Measurements from ENCODE around the gene RAB33B.
"Not testable (repeated sequence)": the region's sequence is repeated elsewhere in the genome, so short reads cannot be mapped to it uniquely, and the experiment has no call there.

The RAB33B gene

DNA sequence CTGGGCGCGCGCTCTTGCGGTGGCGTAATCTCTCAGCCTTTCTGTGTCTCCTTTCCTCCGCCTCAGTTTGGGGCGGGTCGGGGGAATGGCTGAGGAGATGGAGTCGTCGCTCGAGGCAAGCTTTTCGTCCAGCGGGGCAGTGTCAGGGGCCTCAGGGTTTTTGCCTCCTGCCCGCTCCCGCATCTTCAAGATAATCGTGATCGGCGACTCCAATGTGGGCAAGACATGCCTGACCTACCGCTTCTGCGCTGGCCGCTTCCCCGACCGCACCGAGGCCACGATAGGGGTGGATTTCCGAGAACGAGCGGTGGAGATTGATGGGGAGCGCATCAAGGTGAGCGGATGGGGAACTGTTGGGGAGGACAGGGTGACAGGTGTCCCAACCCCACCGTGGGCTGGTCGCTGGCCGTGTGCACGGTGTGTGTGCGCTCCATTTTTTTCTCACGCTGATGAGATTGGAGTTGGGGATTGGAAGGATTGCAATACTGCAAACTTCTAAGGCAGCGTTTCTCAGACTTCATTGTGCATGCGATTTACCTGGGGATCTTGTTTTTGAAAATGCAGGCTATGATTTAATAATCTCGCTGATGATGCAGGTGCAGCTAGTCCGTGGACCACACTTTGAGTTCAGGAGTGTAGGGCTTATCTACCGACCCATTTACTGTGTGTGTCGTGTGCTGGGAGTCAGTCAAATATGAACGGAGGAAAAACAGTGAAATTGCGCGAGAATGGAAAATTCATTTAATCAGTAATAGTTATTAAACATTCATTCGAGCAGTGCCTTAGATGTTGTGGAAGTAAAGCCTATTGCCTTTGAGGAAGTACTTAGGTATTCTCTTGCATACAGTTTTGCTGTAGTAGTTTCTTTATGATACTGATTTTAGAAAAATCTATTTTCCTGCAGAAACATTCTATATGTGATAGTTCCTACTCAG is at the start of gene RAB33B:
TSS of gene RAB33B (plus strand) at position 11 of the 935 bp plus-strand sequence. CDS start at position 86, 75 bp downstream.
- DNase-seq (ENCODE audit: low read depth) = no peak

DNA sequence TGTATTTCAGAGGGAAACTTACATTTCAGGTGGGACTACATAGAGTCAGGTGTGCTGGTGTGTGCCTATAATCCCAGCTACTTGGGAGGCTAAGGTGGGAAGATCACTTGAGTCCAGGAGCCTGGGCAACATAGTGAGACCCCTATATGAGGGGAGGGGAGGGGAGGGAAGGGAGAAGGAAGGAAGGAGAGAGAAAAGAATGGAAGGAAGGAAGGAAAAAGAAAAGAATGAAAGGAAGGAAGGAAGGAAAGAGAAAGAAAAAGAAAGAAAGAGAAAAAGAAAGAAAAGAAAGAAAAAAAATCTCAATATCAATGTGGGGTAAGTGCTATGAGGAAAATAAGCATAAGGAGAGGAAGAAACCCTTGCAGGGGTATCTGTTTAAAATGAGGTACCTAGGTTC is 43.6 kb upstream of the RAB33B start:
- no peak for DNase-seq (ENCODE audit: low read depth)

DNA sequence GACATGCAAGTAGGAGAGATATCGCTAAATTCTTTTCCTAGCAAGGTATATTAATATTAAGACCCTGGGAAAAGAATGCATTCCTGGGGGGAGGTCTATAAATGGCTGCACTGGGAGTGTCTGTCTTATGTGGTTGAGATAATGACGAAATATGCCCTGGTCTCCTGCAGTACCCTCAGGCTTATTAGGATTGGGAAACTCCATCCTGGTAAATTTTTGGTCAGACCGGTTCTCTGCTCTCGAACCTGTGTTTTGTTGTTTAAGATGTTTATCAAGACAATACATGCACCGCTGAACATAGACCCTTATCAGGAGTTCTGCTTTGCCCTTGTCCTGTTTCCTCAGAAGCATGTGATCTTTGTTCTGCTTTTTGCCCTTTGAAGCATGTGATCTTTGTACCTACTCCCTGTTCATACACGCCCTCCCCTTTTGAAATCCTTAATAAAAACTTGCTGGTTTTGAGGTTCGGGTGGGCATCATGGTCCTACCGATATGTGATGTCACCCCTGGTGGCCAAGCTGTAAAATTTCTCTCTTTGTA is 39.2 kb upstream of the RAB33B start:
- DNase-seq (ENCODE audit: low read depth) = not testable (repeated sequence)

DNA sequence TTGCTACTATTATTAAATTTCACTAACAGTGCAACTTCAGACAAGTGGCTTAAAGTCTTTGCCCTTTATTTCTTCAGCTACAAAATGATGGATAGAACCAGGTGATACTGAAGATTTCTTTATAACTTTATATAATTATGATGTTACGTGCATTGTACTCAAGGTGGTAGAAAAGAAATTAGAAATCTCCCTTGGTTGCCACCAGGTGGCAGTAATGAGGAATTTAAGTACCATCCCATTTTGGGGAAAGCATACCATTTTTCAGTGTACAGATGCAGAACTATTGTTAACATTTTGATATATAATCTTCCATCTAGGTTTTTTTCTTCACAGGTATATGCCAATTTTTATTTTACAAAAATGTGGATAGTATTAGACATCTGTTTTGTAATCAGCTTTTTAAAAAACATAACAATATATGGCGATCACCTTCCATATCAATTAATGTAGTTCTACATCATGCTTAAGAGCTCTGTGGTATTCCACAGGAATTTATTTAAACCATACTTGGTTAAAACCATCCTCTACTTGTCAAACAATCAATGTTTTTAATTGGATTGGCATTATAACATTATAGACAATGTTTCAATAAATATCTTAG is 37.7 kb upstream of the RAB33B start:
- peak; percentile 15 for DNase-seq (ENCODE audit: low read depth)

DNA sequence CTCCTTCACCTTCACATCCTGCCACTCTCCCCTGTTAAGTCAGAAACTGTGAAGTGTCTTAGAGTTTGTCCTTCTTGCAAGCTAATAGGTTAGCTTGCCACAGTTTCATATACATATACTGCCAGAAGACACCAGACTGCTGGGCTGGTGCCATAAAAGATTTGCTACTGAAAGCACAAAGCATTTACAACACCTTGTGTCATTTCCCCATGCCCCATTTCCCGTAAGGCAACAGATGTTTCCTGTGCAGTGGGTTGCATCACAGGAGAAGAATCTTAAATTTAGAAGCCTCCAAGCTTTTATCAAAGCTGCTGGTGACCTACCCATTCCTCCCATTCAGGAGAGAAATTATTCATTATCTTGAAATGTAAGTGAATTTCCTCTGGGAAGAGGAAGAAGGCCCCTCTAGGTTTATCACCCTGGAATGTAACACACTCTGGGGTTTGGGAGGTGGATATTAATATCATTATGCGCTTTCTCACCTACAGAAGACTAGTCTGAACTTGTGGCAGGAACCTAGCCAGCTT is 34.5 kb upstream of the RAB33B start:
- DNase-seq (ENCODE audit: low read depth) = peak; percentile 74

DNA sequence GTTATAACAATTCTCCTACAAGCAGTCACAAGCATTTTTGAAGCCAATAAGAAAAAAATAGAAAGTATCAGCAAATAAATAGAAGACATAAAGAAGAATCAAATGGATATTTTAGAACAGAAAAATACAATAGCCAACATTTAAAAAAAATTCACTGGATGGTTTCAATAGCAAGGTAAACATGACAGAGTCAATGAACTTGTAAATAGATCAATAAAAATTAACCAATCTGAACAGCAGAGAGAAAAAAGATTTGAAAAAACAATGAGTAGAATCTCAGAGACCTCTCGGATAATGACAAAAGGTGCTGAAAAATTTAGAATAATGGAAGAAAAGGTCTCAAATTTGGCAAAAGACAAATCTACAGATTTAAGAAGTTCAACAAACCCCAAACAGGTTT is 33.3 kb upstream of the RAB33B start:
- DNase-seq (ENCODE audit: low read depth) = no peak

DNA sequence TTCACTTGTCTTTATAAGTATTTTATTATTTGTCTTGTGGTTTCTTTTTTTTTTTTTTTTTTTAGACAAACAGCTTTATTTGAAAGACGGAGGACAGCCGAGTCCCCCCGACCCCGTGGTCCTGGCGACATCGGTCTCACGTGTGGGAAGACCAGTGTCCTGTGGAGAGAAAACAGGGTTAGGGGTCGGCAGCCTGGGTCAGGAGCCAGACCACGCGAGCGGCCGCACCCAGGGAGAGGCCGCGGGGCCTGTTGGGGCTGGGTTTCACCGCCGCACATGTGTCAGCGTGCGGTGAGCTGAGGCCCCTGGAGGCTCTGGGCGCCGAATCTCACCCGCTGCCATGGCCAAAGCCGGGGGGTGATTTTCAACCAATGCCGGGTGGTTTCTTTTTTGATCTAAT is 17.8 kb upstream of the RAB33B start:
- DNase-seq (ENCODE audit: low read depth) = no peak

DNA sequence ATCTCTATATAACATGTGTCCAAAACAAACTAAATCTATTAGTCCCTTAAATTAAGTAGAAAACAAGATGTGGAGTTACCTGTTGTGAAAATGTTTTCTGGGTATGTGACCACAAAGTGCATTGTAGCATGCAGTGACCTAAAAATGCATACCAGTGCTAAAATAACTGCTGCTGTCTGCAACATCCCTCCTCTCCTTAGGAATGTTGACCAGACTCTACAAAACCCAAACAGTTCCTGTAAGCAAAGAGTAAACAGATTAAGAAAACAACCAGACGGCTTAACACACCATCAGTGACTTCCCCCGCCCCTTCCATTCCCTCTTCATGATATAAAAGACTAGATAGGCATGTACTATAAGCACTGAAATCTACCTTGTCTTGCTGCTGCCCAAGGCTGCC is 15.8 kb upstream of the RAB33B start:
- no peak for DNase-seq (ENCODE audit: low read depth)

DNA sequence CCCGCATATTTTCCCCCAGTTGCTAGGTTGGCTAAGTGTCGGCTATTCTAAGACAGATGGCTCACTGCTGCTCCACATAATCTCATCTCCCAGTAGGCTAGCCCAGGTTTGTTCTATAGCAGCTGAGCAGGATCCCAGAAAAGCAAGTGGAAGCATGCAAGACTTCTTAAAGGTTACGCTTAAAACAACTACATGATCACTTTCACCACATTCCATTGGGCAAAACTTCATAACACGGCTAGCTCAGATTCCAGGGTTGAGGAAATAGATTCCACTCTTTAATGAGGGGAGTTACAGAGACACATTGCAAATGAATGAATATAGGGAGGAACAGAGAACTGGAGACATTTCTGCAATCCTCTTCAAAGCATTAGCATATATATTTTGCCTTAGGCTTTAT is 12.9 kb upstream of the RAB33B start:
- DNase-seq (ENCODE audit: low read depth) = no peak

DNA sequence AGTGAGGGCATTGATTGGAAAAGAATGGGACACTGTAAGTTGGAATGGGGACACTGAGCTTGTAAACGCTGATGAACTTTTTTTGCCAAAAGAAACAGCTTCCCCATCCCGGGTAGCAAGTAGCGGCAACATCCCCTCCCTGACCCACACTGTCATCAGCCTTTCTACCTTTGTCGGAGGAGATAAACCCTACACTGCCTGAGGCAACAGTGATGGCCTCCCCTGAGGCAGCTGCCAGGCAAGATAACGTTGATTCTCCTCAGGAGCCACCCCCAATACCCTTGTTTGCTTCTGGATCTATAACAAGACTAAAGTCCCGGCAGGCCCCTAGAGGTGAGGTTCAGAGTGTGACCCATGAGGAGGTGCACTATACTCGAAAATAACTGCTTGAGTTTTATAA is 10.3 kb upstream of the RAB33B start:
- no peak for DNase-seq (ENCODE audit: low read depth)

DNA sequence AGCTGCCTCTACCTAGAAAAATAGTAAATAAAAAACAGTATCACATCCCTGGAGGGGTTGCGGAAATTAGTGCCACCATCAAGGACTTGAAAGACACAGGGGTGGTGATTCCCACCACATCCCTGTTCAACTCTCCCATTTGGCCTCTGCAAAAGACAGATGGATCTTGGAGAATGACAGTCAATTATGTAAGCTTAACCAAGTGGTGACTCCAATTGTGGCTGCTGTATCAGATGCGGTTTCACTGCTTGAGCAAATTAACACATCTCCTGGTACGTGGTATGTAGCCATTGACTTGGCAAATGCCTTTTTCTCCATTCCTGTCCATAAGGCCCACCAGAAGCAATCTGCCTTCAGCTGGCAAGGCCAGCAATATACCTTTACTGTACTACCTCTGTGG is 9.0 kb upstream of the RAB33B start:
- not testable (repeated sequence) for DNase-seq (ENCODE audit: low read depth)

DNA sequence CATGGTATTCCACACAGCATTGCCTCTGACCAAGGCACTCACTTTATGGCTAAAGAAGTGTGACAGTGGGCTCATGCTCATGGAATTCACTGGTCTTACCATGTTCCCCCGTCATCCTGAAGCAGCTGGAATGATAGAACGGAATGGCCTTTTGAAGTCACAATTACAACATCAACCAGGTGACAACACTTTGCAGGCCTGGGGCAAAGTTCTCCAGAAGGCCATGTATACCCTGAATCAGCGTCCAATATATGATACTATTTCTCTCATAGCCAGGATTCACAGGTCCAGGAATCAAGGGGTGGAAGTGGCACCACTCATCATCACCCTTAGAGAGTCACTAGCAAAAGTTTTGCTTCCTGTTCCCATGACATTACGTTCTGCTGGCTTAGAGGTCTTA is 6.8 kb upstream of the RAB33B start:
- not testable (repeated sequence) for DNase-seq (ENCODE audit: low read depth)

DNA sequence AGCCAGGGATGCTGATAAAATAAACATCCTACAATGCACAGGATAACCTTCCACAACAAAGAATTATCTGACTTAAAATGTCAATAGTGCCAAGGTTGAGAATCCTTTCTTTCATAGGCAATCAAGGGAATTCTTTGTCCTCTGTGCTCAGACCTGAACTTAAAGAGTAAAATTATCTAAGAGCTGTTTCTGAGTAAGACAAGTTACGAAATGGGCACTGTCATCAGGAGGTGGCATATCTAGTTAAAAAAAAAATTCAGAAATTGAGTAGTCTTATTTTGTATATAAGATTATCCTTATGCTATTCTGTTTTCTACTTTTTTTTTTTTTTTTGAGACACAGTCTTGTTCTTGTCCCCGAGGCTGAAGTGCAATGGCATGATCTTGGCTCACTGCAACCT is 3.3 kb upstream of the RAB33B start:
- no peak for DNase-seq (ENCODE audit: low read depth)

DNA sequence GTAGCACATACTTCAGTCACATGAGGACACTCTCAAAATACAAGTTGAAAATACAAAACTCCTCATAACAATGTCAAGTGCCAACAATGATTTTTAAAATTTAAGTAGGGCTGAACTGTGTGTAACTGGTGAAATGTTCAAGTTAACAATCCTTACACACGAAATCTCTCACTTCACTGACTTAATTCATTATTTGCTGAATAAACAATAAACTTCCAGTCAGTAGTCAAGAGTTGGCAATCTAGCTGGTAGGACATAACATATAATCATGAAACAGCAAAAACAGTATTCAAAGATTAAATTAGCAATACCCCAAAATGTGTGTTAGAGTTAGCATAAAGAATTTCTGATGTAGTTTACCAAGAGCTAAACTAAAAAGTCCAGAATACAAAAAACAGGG is 1.9 kb upstream of the RAB33B start:
- no peak for DNase-seq (ENCODE audit: low read depth)

DNA sequence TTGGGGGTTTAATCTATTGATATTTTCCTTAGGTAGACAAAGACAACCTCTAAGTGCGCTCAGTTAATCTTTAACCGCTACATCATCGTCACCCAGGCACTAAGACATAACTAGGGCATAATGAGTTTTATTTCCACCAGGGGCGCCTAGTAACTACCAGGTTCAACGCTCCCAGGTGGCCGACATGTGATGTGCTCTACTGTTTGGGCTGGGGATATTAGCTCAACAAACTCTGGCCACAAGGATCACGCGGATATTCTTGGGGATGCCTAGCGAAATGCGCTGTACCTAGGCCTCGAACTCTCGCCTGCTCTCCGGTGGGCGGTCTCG is 915 bp upstream of the RAB33B start:
- DNase-seq (ENCODE audit: low read depth) = peak; percentile 30

DNA sequence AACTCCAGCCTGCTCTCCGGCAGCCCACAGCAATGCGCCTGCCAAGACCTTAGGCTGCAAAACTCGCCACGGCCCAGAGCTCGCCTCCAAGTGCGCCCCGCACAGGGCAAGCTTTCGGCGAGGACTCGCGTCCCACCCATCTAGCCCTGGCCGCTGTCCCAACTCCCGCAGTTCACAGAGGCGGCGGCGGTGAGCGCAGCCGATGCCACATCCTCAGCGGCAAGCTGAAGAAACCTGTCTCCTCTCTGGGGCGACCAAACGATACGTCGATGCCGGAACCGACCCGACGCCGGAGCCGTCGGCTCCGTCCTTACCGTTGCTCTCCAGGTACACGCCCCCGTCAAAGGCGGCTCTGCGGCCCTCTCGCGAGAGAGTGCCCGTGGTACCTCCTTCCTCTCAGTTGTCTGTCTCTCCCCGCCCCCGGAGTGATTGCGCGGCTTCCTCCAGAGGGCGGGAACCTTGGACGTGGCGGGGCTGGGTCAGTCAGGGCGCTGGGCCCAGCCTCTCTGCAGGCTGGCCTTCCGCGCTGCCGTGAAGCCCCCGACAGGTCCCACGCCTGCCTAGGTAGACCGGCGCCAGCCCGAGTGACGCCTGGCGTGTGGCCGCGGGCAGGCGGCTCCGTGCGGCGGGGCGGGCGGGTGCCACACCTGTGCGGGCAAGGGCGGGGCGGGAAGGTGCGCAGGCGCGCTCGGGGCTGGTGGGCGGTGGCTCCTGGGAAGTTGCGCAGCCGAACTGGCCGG is 380 bp upstream of the RAB33B start:
- DNase-seq (ENCODE audit: low read depth) = peak; percentile 83

DNA sequence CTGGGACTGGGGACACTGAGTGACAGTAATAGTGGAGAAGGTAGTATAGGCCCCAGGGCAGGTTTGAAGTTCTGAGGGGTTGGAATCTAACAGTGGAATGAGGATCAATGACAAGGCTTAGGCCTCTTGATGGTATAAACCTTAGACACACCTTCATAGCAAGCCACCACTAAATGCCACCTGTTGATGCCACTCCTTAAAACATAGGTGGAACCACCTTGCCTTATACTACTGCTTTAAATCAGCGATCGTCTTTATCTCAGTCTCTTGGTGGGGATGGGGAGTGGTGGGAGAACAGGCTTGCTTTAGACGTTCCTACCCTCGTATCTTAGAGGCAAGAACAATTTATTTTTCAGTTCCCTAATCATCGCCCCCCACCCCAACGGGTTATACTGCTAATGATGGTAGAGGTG is 1.2 kb downstream of the RAB33B start:
- no peak for DNase-seq (ENCODE audit: low read depth)

DNA sequence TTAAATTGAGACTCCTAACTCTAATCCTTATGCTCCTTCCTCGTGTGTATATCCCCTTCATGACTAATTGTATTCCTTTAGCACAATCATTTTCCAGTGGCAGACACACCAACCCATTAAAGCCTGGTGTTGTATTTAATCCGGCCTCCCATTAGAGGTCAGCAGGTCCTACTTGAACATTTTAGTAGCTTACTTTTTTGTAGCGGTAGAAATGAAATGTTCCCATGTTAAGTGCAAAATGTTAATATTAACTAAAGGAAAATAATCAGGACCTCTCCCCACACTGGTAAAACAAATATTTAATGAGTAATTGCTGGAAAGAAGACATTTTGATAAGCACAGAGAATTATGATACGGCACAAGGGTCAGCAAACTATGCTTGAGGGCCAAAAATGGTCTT is 3.4 kb downstream of the RAB33B start:
- DNase-seq (ENCODE audit: low read depth) = no peak

DNA sequence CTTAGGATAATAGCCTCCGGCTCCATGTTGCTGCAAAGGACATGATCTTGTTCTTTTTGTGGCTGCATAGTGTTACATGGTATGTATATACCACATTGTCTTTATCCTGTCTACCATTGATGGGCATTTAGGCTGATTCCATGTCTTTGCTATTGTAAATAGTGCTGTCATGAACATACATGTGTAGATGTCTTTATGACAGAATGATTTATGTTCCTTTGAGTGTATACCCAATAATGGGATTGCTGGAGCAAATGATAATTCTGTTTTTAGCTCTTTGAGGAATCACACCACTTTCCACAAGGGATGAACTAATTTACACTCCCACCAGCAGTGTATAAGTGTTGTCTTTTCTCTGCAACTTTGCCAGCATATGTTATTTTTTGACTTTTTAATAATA is 4.6 kb downstream of the RAB33B start:
- DNase-seq (ENCODE audit: low read depth) = no peak

DNA sequence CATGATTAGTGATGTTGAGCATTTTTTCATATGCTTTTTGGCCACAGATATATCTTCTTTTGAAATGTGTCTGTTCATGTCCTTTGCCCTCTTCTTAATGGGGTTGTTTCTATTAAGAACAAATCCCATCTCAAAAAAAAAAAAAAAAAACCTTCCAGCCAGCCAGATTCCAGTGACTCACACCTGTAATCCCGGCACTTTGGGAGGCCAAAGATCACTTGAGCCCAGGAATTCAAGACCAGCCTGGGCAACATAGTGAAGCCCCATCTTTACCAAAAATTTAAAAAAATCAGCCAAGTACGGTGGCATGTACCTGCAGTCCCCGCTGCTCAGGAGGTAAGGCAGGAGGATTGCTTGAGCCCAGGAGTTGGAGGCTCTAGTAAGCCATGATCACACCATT is 5.1 kb downstream of the RAB33B start:
- DNase-seq (ENCODE audit: low read depth) = no peak

DNA sequence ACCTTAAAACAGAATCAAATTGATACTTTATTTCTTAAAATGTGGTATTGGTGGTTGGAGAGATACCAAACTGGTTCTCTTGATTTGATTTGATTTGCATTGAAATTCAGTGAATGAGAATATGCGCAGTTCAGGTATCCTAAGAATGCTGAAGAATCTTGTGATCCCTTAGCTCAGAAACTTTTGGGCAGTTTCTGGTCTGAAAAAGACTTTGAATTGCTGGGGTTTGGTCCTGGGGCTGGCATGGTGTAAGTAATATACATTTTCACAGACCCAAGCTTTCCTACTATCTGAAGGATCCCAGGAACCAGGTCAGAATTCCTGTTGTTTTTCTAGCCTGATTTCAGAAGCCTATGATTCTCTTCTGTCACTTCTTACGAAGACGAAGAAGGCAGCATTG is 6.6 kb downstream of the RAB33B start:
- DNase-seq (ENCODE audit: low read depth) = no peak

DNA sequence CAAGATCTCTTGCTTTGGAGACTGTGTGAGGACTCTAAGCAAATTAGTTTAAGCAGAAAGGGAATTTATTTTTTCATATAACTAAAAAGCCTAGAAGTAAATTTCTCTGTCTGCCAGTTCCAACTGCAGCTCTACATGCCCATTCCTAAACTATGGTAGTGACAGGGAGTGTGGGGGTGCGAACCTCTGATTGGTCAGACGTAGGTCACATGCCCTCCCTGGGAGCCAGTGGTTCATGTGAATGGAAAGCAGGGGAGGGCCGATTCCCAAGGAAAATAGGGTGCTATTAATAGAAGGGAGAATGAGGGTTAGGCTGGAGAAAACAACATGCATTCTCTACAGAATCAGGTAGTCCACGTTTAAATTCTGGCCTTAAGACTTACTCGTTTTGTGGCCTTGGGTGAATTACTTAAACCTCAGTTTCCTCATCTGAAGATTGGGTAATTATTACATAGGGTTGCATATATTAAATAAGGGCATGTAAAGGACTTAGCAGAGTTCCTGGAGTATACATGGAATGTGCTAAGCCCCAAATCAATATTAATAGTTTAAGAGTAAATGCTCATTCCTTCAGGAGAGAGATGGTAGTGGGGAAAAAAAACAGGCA is 7.2 kb downstream of the RAB33B start:
- no peak for DNase-seq (ENCODE audit: low read depth)
